IPS DF 19.7 (cell line): Measurements from ENCODE around the gene GPS1.

Experiments used
- DNase-seq: peaks from one replicate; pipeline ENCODE4 v3.0.0-alpha.2; 2013; ENCODE audit warnings: low read depth, low spot score

Gene GPS1

GRCh38 chr17:82042649-82043048 lies 9.0 kb upstream of the GPS1 start:
- no peak for DNase-seq

GRCh38 chr17:82043507-82043906 lies 8.2 kb upstream of the GPS1 start:
- no peak for DNase-seq

- no peak for DNase-seq
Observed at GRCh38 chr17:82045936-82046484, 5.7 kb upstream of the GPS1 start.

- DNase-seq, result no peak
Observed at GRCh38 chr17:82046903-82047302, 4.8 kb upstream of the GPS1 start.

GRCh38 chr17:82047379-82047778 lies 4.3 kb upstream of the GPS1 start:
- no peak for DNase-seq

- DNase-seq, result no peak
Observed at GRCh38 chr17:82047914-82048570, 3.7 kb upstream of the GPS1 start.

- DNase-seq, result no peak
Observed at GRCh38 chr17:82048571-82048971, 3.1 kb upstream of the GPS1 start.

- no peak for DNase-seq
Observed at GRCh38 chr17:82049106-82049505, 2.6 kb upstream of the GPS1 start.

GRCh38 chr17:82049521-82049971 lies 2.2 kb upstream of the GPS1 start:
- DNase-seq, result no peak

GRCh38 chr17:82050152-82050760 lies 1.4 kb upstream of the GPS1 start:
- no peak for DNase-seq

- no peak for DNase-seq
Observed at GRCh38 chr17:82050761-82051641, 697 bp upstream of the GPS1 start.

GRCh38 chr17:82052638-82053059 lies 951 bp downstream of the GPS1 start:
- DNase-seq, result no peak

GRCh38 chr17:82053130-82053529 lies 1.4 kb downstream of the GPS1 start:
- no peak for DNase-seq

- DNase-seq, result no peak
Observed at GRCh38 chr17:82053556-82054263, 2.0 kb downstream of the GPS1 start.

- no peak for DNase-seq
Observed at GRCh38 chr17:82054351-82055022, 2.8 kb downstream of the GPS1 start.

- DNase-seq, result no peak
Observed at GRCh38 chr17:82055023-82055964, 3.6 kb downstream of the GPS1 start.

GRCh38 chr17:82055965-82056728 lies 4.4 kb downstream of the GPS1 start:
- no peak for DNase-seq

GRCh38 chr17:82056729-82057621 lies 5.3 kb downstream of the GPS1 start:
- DNase-seq, result no peak
